SK-N-SH treated with all-trans-retinoic acid at 6 μM for 48 hours (cell line): ENCODE measurements around the gene SPTBN4.
"Not testable (repeated sequence)": the region's sequence is repeated elsewhere in the genome, so short reads cannot be mapped to it uniquely, and the experiment has no call there.

Source experiments
- ATAC-seq: fragments of 200-7000 bp; cut with Tn5 transposase; 3 replicates; pipeline ENCODE4 v1.9.1; 2020; ENCODE audit warnings: mild to moderate bottlenecking, moderate library complexity
- ARNTL ChIP-seq: fragments of 450-650 bp; formaldehyde crosslinking; IDR thresholded peaks from 2 replicates; pipeline ENCODE4 v1.5.0; 2020; ENCODE audit warnings: low read depth, mild to moderate bottlenecking, moderate library complexity, borderline replicate concordance
- CSDC2 ChIP-seq: fragments of 250-450 bp; sonication (Bioruptor Pico); IDR thresholded peaks from 2 replicates; pipeline ENCODE4 v1.5.0; 2020; ENCODE audit warnings: mild to moderate bottlenecking, moderate library complexity
- ESRRG ChIP-seq: fragments of 250-450 bp; sonication (Bioruptor Pico); IDR thresholded peaks from 2 replicates; pipeline ENCODE4 v1.6.1; 2021; ENCODE audit warnings: mild to moderate bottlenecking
- GLIS3 ChIP-seq: fragments of 250-450 bp; sonication (Bioruptor Pico); IDR thresholded peaks from 2 replicates; pipeline ENCODE4 v1.5.0; 2020; ENCODE audit warnings: mild to moderate bottlenecking, moderate library complexity
- ISL1 ChIP-seq: fragments of 250-450 bp; sonication (Bioruptor Pico); IDR thresholded peaks from 2 replicates; pipeline ENCODE4 v2.1.2; 2022; ENCODE audit warnings: mild to moderate bottlenecking, moderate library complexity
- OSR1 ChIP-seq: fragments of 250-450 bp; sonication (Bioruptor Pico); IDR thresholded peaks from 2 replicates; pipeline ENCODE4 v1.8.0; 2022; ENCODE audit warnings: moderate library complexity, mild to moderate bottlenecking, inconsistent platforms
- PATZ1 ChIP-seq: fragments of 250-450 bp; sonication (Bioruptor Pico); IDR thresholded peaks from 2 replicates; pipeline ENCODE4 v1.8.0; 2020; ENCODE audit warnings: mild to moderate bottlenecking, moderate library complexity, borderline replicate concordance
- PPARA ChIP-seq: fragments of 250-450 bp; sonication (Bioruptor Pico); IDR thresholded peaks from 2 replicates; pipeline ENCODE4 v1.5.0; 2020; ENCODE audit warnings: mild to moderate bottlenecking, borderline replicate concordance
- RARB ChIP-seq: fragments of 250-450 bp; sonication (Bioruptor Pico); IDR thresholded peaks from 2 replicates; pipeline ENCODE4 v1.8.0; 2021; ENCODE audit warnings: mild to moderate bottlenecking, moderate library complexity
- SNAI2 ChIP-seq: fragments of 250-450 bp; sonication (Bioruptor Pico); IDR thresholded peaks from 2 replicates; pipeline ENCODE4 v1.5.0; 2020; ENCODE audit warnings: mild to moderate bottlenecking, moderate library complexity
- TCF4 ChIP-seq: fragments of 250-450 bp; sonication (Bioruptor Pico); IDR thresholded peaks from 2 replicates; pipeline ENCODE4 v1.8.0; 2021; ENCODE audit warnings: mild to moderate bottlenecking, moderate library complexity, borderline replicate concordance
- TOX ChIP-seq: fragments of 250-450 bp; sonication (Bioruptor Pico); IDR thresholded peaks from 2 replicates; pipeline ENCODE4 v1.8.0; 2021; ENCODE audit warnings: mild to moderate bottlenecking, moderate library complexity, borderline replicate concordance
- TSHZ2 ChIP-seq: fragments of 250-450 bp; sonication (Bioruptor Pico); IDR thresholded peaks from 2 replicates; pipeline ENCODE4 v1.5.0; 2020; ENCODE audit warnings: mild to moderate bottlenecking, moderate library complexity
- ZC3H10 ChIP-seq: fragments of 250-450 bp; sonication (Bioruptor Pico); IDR thresholded peaks from 2 replicates; pipeline ENCODE4 v1.5.1; 2021; ENCODE audit warnings: mild to moderate bottlenecking, moderate library complexity
- ZFP30 ChIP-seq: fragments of 450-650 bp; formaldehyde crosslinking; IDR thresholded peaks from 2 replicates; pipeline ENCODE4 v1.5.0; 2022; ENCODE audit warnings: mild to moderate bottlenecking, moderate library complexity
- ZNF565 ChIP-seq: fragments of 450-650 bp; formaldehyde crosslinking; conservative IDR thresholded peaks from 2 replicates; pipeline ENCODE4 v1.5.0; 2020; ENCODE audit warnings: low read depth, mild to moderate bottlenecking, moderate library complexity
- ZNF70 ChIP-seq: fragments of 450-650 bp; formaldehyde crosslinking; IDR thresholded peaks from 2 replicates; pipeline ENCODE4 v1.5.0; 2020; ENCODE audit warnings: mild to moderate bottlenecking, moderate library complexity
- ZNF8 ChIP-seq: fragments of 450-650 bp; formaldehyde crosslinking; IDR thresholded peaks from 2 replicates; pipeline ENCODE4 v1.5.0; 2020; ENCODE audit warnings: mild to moderate bottlenecking, moderate library complexity
- TF ChIP-seq, protein P1 (sequence below): fragments of 250-450 bp; sonication (Bioruptor Pico); IDR thresholded peaks from 2 replicates; pipeline ENCODE4 v1.5.1; 2021; ENCODE audit warnings: mild to moderate bottlenecking, moderate library complexity
- TF ChIP-seq, protein P2 (sequence below): fragments of 250-450 bp; sonication (Bioruptor Pico); IDR thresholded peaks from 2 replicates; pipeline ENCODE4 v1.5.1; 2020; ENCODE audit warnings: low read depth, mild to moderate bottlenecking, moderate library complexity

Gene SPTBN4

GRCh38 chr19:40460185-40460584 is 6.6 kb upstream of the SPTBN4 start (continued):
- TF ChIP-seq, protein P1, sequence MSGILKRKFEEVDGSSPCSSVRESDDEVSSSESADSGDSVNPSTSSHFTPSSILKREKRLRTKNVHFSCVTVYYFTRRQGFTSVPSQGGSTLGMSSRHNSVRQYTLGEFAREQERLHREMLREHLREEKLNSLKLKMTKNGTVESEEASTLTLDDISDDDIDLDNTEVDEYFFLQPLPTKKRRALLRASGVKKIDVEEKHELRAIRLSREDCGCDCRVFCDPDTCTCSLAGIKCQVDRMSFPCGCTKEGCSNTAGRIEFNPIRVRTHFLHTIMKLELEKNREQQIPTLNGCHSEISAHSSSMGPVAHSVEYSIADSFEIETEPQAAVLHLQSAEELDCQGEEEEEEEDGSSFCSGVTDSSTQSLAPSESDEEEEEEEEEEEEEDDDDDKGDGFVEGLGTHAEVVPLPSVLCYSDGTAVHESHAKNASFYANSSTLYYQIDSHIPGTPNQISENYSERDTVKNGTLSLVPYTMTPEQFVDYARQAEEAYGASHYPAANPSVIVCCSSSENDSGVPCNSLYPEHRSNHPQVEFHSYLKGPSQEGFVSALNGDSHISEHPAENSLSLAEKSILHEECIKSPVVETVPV: no peak
- TF ChIP-seq SNAI2 (CRISPR knock-in tag): no peak

GRCh38 chr19:40461669-40462221 is 5.1 kb upstream of the SPTBN4 start:
- TF ChIP-seq OSR1 (CRISPR knock-in tag): no peak
- TF ChIP-seq RARB: no peak
- TF ChIP-seq SNAI2 (CRISPR knock-in tag): no peak
- TF ChIP-seq TSHZ2 (CRISPR knock-in tag): no peak
- no peak for TF ChIP-seq GLIS3 (CRISPR knock-in tag)
- TF ChIP-seq ZNF70 (CRISPR knock-in tag): no peak
- TF ChIP-seq TOX (CRISPR knock-in tag): no peak
- TF ChIP-seq PPARA (CRISPR knock-in tag): no peak
- TF ChIP-seq ZNF8: no peak
- TF ChIP-seq PATZ1: no peak
- no peak for TF ChIP-seq ISL1 (CRISPR knock-in tag)
- TF ChIP-seq ZNF565: no peak
- TF ChIP-seq, protein P2, sequence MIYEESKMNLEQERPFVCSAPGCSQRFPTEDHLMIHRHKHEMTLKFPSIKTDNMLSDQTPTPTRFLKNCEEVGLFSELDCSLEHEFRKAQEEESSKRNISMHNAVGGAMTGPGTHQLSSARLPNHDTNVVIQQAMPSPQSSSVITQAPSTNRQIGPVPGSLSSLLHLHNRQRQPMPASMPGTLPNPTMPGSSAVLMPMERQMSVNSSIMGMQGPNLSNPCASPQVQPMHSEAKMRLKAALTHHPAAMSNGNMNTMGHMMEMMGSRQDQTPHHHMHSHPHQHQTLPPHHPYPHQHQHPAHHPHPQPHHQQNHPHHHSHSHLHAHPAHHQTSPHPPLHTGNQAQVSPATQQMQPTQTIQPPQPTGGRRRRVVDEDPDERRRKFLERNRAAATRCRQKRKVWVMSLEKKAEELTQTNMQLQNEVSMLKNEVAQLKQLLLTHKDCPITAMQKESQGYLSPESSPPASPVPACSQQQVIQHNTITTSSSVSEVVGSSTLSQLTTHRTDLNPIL (CRISPR knock-in tag): no peak
- TF ChIP-seq TCF4: no peak
- TF ChIP-seq, protein P1: no peak
- TF ChIP-seq ESRRG (CRISPR knock-in tag): no peak
- TF ChIP-seq CSDC2: no peak
- no peak for TF ChIP-seq ZC3H10
- TF ChIP-seq ARNTL: no peak
- no peak for TF ChIP-seq ZFP30 (CRISPR knock-in tag)
- ATAC-seq: no peak

DNA sequence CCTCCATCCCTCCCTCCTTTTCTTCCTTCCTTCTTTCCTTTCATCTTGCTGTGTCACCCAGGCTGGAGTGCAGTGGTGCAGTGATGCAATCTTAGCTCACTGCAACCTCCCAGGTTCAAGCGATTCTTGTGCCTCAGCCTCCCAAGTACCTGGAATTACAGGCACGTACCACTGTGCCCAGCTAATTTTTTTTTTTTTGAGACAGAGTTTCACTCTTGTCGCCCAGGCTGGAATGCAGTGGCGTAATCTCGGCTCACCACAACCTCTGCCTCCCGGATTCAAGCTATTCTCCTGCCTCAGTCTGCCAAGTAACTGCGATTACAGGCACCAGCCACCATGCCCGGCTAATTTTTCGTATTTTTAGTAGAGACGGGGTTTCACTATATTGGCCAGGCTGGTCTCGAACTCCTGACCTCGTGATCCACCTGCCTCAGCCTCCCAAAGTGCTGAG is 3.2 kb upstream of the SPTBN4 start:
- not testable (repeated sequence) for ATAC-seq
